ENCODE data around the gene MISFA.

GRCh38 chr11:18590571-18590970 lies 9.0 kb upstream of the MISFA start:
- TF ChIP-seq POLR2A (IDR thresholded peaks at IDR 0.05), result no peak
- TF ChIP-seq, protein P1, sequence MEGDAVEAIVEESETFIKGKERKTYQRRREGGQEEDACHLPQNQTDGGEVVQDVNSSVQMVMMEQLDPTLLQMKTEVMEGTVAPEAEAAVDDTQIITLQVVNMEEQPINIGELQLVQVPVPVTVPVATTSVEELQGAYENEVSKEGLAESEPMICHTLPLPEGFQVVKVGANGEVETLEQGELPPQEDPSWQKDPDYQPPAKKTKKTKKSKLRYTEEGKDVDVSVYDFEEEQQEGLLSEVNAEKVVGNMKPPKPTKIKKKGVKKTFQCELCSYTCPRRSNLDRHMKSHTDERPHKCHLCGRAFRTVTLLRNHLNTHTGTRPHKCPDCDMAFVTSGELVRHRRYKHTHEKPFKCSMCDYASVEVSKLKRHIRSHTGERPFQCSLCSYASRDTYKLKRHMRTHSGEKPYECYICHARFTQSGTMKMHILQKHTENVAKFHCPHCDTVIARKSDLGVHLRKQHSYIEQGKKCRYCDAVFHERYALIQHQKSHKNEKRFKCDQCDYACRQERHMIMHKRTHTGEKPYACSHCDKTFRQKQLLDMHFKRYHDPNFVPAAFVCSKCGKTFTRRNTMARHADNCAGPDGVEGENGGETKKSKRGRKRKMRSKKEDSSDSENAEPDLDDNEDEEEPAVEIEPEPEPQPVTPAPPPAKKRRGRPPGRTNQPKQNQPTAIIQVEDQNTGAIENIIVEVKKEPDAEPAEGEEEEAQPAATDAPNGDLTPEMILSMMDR (IDR thresholded peaks at IDR 0.05), result no peak
